K562 (cell line): ENCODE results near the gene KRTAP5-4. TPM values are rescaled to one million over a fixed set of nuclear protein-coding genes. Genes with fewer than 3 reads are reported as not detected.
A peak's percentile ranks its signal among the peaks of the same experiment; 100 is the strongest.

Experiments used
- ATAC-seq: fragments of 200-7000 bp; cut with Tn5 transposase; 3 replicates; pipeline ENCODE4 v1.9.1; 2020; ENCODE audit warnings: moderate library complexity
- BruUV-seq: library from RNA; stranded (reverse); fragments of 400-500 nt; replicated peaks from 2 replicates; lab custom pipeline; 2021; lab: Mats Ljungman, UMichigan
- CTCF ChIA-PET: fragments of 300-600 bp; formaldehyde crosslinking; extraction: SDS; loops from one replicate; lab custom pipeline; 2021; ENCODE audit warnings: low intra/inter-chr PET ratio; lab: Yijun Ruan, JAX
- POLR2A ChIA-PET: fragments of 300-600, 350-650 bp; sonication (Branson Sonifier 250); formaldehyde crosslinking; extraction: SDS; loops from one replicate; lab custom pipeline; 2021; ENCODE audit warnings: antibody characterized with exemption, inconsistent platforms; lab: Yijun Ruan, JAX
- DNase-seq, 4 experiments: peaks; one replicate each; pipeline versions ENCODE4 v3.0.0 to v3.0.0-alpha.2; 2011 to 2018; ENCODE audit warnings: low spot score in 3 of 4, mixed read lengths in 3 of 4; ENCODE audit errors: extremely low read depth in 1 of 4
- FAIRE-seq: peaks from 2 replicates; lab custom pipeline; 2011; peaks lifted over from hg19 to GRCh38; lab: Jason Lieb, UNC
- H2AFZ ChIP-seq: 2 replicates; pipeline ENCODE4 v1.6.0; 2011; ENCODE audit warnings: low read depth, low read length, control low read depth, inconsistent platforms
- H3K27ac ChIP-seq: fragments of 200-600 bp; 3 replicates; pipeline ENCODE4 v1.8.0; 2011; ENCODE audit warnings: low read depth, mild to moderate bottlenecking, control low read depth, inconsistent platforms, low read length, moderate library complexity, mixed read lengths; ENCODE audit errors: extremely low read depth
- H3K27me3 ChIP-seq, 2 experiments: fragments of 300-600 bp in 1 of 2; 2 replicates in 1 of 2; 3 replicates in 1 of 2; pipeline versions ENCODE4 v1.6.0 to v1.8.0; 2011; ENCODE audit warnings: inconsistent platforms in 2 of 2, low read length in 2 of 2, mild to moderate bottlenecking in 1 of 2, mixed read lengths in 1 of 2, moderate library complexity in 1 of 2; ENCODE audit not compliant: control insufficient read depth in 2 of 2, insufficient read depth in 2 of 2
- H3K36me3 ChIP-seq: fragments of 300-600 bp; 3 replicates; pipeline ENCODE4 v1.8.0; 2011; ENCODE audit warnings: mild to moderate bottlenecking, low read length, inconsistent platforms; ENCODE audit not compliant: control insufficient read depth, insufficient read depth
- H3K4me1 ChIP-seq, 2 experiments: fragments of 200-600 bp in 1 of 2; replicated peaks in 1 of 2; 2 replicates in 1 of 2; 3 replicates in 1 of 2; pipeline versions ENCODE4 v1.5.1 to v1.8.0; 2011; ENCODE audit warnings: inconsistent platforms in 2 of 2, low read length in 2 of 2, mild to moderate bottlenecking in 1 of 2, mixed read lengths in 1 of 2, moderate library complexity in 1 of 2; ENCODE audit not compliant: control insufficient read depth in 2 of 2, insufficient read depth in 2 of 2
- H3K4me2 ChIP-seq: 2 replicates; pipeline ENCODE4 v1.6.1; 2011; ENCODE audit warnings: low read length, control low read depth, inconsistent platforms, mixed read lengths; ENCODE audit not compliant: insufficient read depth
- H3K4me3 ChIP-seq: fragments of 200-600 bp; sonication (generic), shearing (Covaris generic); 2 replicates; pipeline ENCODE4 v1.5.1; 2016; ENCODE audit warnings: control low read depth, inconsistent platforms
- H3K79me2 ChIP-seq: fragments of 200-600 bp; 3 replicates; pipeline ENCODE4 v1.8.0; 2011; ENCODE audit warnings: low read length, inconsistent platforms; ENCODE audit not compliant: control insufficient read depth, insufficient read depth
- H3K9ac ChIP-seq, 2 experiments: 2 replicates each; pipeline versions ENCODE4 v1.6.0 to v1.6.1; 2011; ENCODE audit warnings: low read depth in 2 of 2, low read length in 2 of 2, control low read depth in 1 of 2, inconsistent platforms in 1 of 2, mild to moderate bottlenecking in 1 of 2, mixed read lengths in 1 of 2; ENCODE audit not compliant: insufficient read depth in 1 of 2
- H3K9me1 ChIP-seq: one replicate; pipeline ENCODE4 v1.6.0; 2011; ENCODE audit warnings: inconsistent platforms, mild to moderate bottlenecking, low read length, moderate library complexity; ENCODE audit not compliant: control insufficient read depth, insufficient read depth
- H3K9me3 ChIP-seq: replicated peaks from 2 replicates; pipeline ENCODE4 v1.5.1; 2011; ENCODE audit warnings: low read depth, low read length, inconsistent platforms; ENCODE audit not compliant: control insufficient read depth, insufficient read depth
- H4K20me1 ChIP-seq: replicated peaks from 2 replicates; pipeline ENCODE4 v1.6.1; 2011; ENCODE audit warnings: low read length, inconsistent platforms, mixed read lengths; ENCODE audit not compliant: control insufficient read depth, insufficient read depth
- E2F6 ChIP-seq, 2 experiments: IDR thresholded peaks; 2 replicates each; pipeline ENCODE4 v1.6.1; 2011; ENCODE audit warnings: borderline replicate concordance in 1 of 2, control low read depth in 1 of 2, low read depth in 1 of 2, low read length in 1 of 2, mild to moderate bottlenecking in 1 of 2, mixed read lengths in 1 of 2, moderate library complexity in 1 of 2; ENCODE audit not compliant: insufficient read depth in 1 of 2, insufficient read length in 1 of 2, poor library complexity in 1 of 2, severe bottlenecking in 1 of 2; ENCODE audit errors: extremely low read depth in 1 of 2
- NCOA2 ChIP-seq, 2 experiments: fragments of 450-650 bp; IDR thresholded peaks; 2 replicates each; pipeline ENCODE4 v1.6.1; 2018; ENCODE audit warnings: mild to moderate bottlenecking in 2 of 2, moderate library complexity in 1 of 2; ENCODE audit not compliant: partially characterized antibody in 2 of 2
- WGBS: fragments of 100-300 bp; shearing (Covaris generic); methylation state at CpG from one replicate; pipeline ENCODE4 v1.1.6; 2016; ENCODE audit warnings: low coverage, mixed read lengths; ENCODE audit not compliant: insufficient coverage; ENCODE audit errors: missing lambda C conversion rate; 5-methylcytosine and 5-hydroxymethylcytosine counted together
- in situ Hi-C: fragments of 300-500 bp; cut with MboI; formaldehyde crosslinking; loops from 4 replicates; pipeline ENCODE4 v1.15.0; 2018; ENCODE audit warnings: inconsistent platforms, mixed read lengths
- intact Hi-C: fragments of 100-400 bp; cut with micrococcal nuclease; formaldehyde crosslinking; loops from 2 replicates; pipeline ENCODE4 v1.14.2; 2022
- polyA plus RNA-seq, 8 experiments: library from polyadenylated mRNA; depleted of rRNA in 4 of 8; stranded (reverse) in 5 of 8; unstranded in 3 of 8; fragments of >200 nt; fragmentation: Nextera tagmentation in 2 of 8; fragmentation: Illumina TruSeq in 1 of 8; extraction: Ambion mirVana in 2 of 8; extraction: Trizol in 1 of 8; gene quantifications; 2 replicates each; pipeline versions ENCODE4 v1.2.1 to v1.2.3, GENCODE V29; 2011 to 2014; ENCODE audit warnings: inconsistent platforms in 1 of 8, missing spikeins in 1 of 8
- total RNA-seq, 7 experiments: library from RNA; depleted of rRNA in 6 of 7; stranded (reverse); fragments of >200 nt in 6 of 7; fragmentation: Illumina TruSeq in 2 of 7; extraction: Trizol in 2 of 7; gene quantifications; 2 replicates each; pipeline versions ENCODE4 v1.2.1 to v1.2.3, GENCODE V29; 2011 to 2021; ENCODE audit warnings: low replicate concordance in 1 of 7

KRTAP5-4 gene
- total and polyA plus RNA-seq, 9 of the 15 experiments (the other 6 are each of a cell fraction or from before 2014, with no cell fraction given) = not detected

- ATAC-seq (no peak), DNase-seq (no peak), FAIRE-seq (no peak)
- in situ Hi-C loops (no loop called here), intact Hi-C loops (no loop called here)
- Histone ChIP-seq H3K4me2 (no peak overlapping the region), H3K9me1 (peaks cover 2% of the 10 kb centered on the region), H2AFZ (no peak overlapping the region), H3K4me3 (no peak overlapping the region), H3K27ac (no peak overlapping the region), H3K27me3 (peaks cover 40 to 50% of the 10 kb centered on the region in 2 experiments), H3K9me3 (no peaks in the 10 kb centered on the region), H4K20me1 (0 out of 2 replicates have a peak, but pooled peaks cover 9% of the 10 kb centered on the region), H3K4me1 (no peaks in the 10 kb centered on the region), H3K79me2 (no peaks in the 10 kb centered on the region), H3K9ac (no peak overlapping the region), H3K36me3 (no peaks in the 10 kb centered on the region)
- TF ChIP-seq E2F6 (IDR thresholded peaks at IDR 0.05; ENCODE audit: borderline replicate concordance in 1 of 2, extremely low read depth in 1 of 2, insufficient read depth in 1 of 2, insufficient read length in 1 of 2, low read depth in 1 of 2, low read length in 1 of 2, poor library complexity in 1 of 2, severe bottlenecking in 1 of 2) (peak in 1 of 2 experiments; percentile 34), NCOA2 (IDR thresholded peaks at IDR 0.05; ENCODE audit: partially characterized antibody in 2 of 2) (no peak)
- WGBS = 3% methylated on average over 20 of the region's 21 CpGs
- POLR2A ChIA-PET = interaction anchor here (0.6 kb wide), 1 partner anchor 99 kb away, joined by 3 read pairs; no protein-coding TSS in a partner anchor
- CTCF ChIA-PET = no interaction called here
- BruUV-seq = no TSS peak
Observed at GRCh38 chr11:1669546-1670218, 47.7 kb upstream of the KRTAP5-4 start.
